Activated T-helper 2 cell treated with anti-CD3 and anti-CD28 coated beads, Interferon-gamma antibody, Interleukin-2, Interleukin-4, amounts not matched to agents 10 μg/mL and 5 μg/mL and 100 μg/mL, durations not matched to agents 14 hours and 24 hours and 36 hours (primary cell): ENCODE data around the gene MAD2L2. TPM values are rescaled to one million over a fixed set of nuclear protein-coding genes. Genes with fewer than 3 reads are reported as not detected.

Experiments used
- total RNA-seq: library from RNA; stranded (reverse); gene quantifications from 2 replicates; pipeline ENCODE4 v1.2.3, GENCODE V29; 2022

Gene MAD2L2
- total RNA-seq, 1 donor from 2014 or later, result 78.0 TPM

Other genes starting within 250 kb of the MAD2L2 start
- 0.23 and 0.46 TPM in 2 replicates for gene DISP3, start 202.0 kb downstream of the MAD2L2 start, total RNA-seq
- gene FBXO2, start 26.7 kb downstream of the MAD2L2 start, total RNA-seq, result 0.41 and 0.48 TPM in 2 replicates
- 18.2 and 19.8 TPM in 2 replicates for gene FBXO44, start 26.3 kb downstream of the MAD2L2 start, total RNA-seq
- gene FBXO6, start 16.9 kb downstream of the MAD2L2 start, total RNA-seq, result 13.5 and 13.8 TPM in 2 replicates
- gene DRAXIN, start 10.6 kb upstream of the MAD2L2 start, total RNA-seq, result 0.07 TPM in 2 replicates
- gene AGTRAP, start 55.0 kb upstream of the MAD2L2 start, total RNA-seq, result 8.6 and 9.7 TPM in 2 replicates
- gene C1orf167, start 81.0 kb upstream of the MAD2L2 start, total RNA-seq, result not detected in 2 replicates
- gene MTHFR, start 124.8 kb upstream of the MAD2L2 start, total RNA-seq, result 18.8 and 21.4 TPM in 2 replicates
- gene CLCN6, start 125.0 kb upstream of the MAD2L2 start, total RNA-seq, result 18.8 and 18.9 TPM in 2 replicates
- gene NPPA, start 166.6 kb upstream of the MAD2L2 start, total RNA-seq, result not detected in 2 replicates
- not detected in 2 replicates for gene NPPB, start 177.8 kb upstream of the MAD2L2 start, total RNA-seq
- gene KIAA2013, start 245.3 kb upstream of the MAD2L2 start, total RNA-seq, result 36.2 and 37.4 TPM in 2 replicates